ENCODE data around the gene INAFM2.
A peak's percentile ranks its signal among the peaks of the same experiment; 100 is the strongest.

INAFM2 gene

GRCh38 chr15:40289140-40289775, 34.2 kb upstream of the INAFM2 start:
- no peak for DNase-seq

GRCh38 chr15:40290545-40290917, 33.0 kb upstream of the INAFM2 start:
- no peak for DNase-seq

- no peak for DNase-seq
Measured at GRCh38 chr15:40290918-40291574, 32.4 kb upstream of the INAFM2 start.

- DNase-seq: no peak
Measured at GRCh38 chr15:40292246-40292645, 31.2 kb upstream of the INAFM2 start.

- DNase-seq: no peak
Measured at GRCh38 chr15:40293006-40293405, 30.5 kb upstream of the INAFM2 start.

GRCh38 chr15:40293905-40294895, 29.3 kb upstream of the INAFM2 start:
- no peak for DNase-seq

- no peak for DNase-seq
Measured at GRCh38 chr15:40295297-40295696, 28.2 kb upstream of the INAFM2 start.

- DNase-seq: no peak
Measured at GRCh38 chr15:40295877-40296560, 27.5 kb upstream of the INAFM2 start.

GRCh38 chr15:40296561-40297230, 26.8 kb upstream of the INAFM2 start:
- no peak for DNase-seq

GRCh38 chr15:40297356-40297755, 26.1 kb upstream of the INAFM2 start:
- DNase-seq: no peak

- DNase-seq: no peak
Measured at GRCh38 chr15:40298216-40298935, 25.1 kb upstream of the INAFM2 start.

GRCh38 chr15:40300367-40300766, 23.1 kb upstream of the INAFM2 start:
- no peak for DNase-seq

- no peak for DNase-seq
Measured at GRCh38 chr15:40300771-40301170, 22.7 kb upstream of the INAFM2 start.

GRCh38 chr15:40301467-40302179, 21.9 kb upstream of the INAFM2 start:
- no peak for DNase-seq

GRCh38 chr15:40302288-40302886, 21.1 kb upstream of the INAFM2 start:
- DNase-seq: no peak

- no peak for DNase-seq
Measured at GRCh38 chr15:40302981-40303380, 20.5 kb upstream of the INAFM2 start.

GRCh38 chr15:40303576-40303975, 19.9 kb upstream of the INAFM2 start:
- DNase-seq: no peak

- DNase-seq: no peak
Measured at GRCh38 chr15:40305281-40305680, 18.2 kb upstream of the INAFM2 start.

- peak; percentile 17 for DNase-seq
Measured at GRCh38 chr15:40306371-40306770, 17.1 kb upstream of the INAFM2 start.

- DNase-seq: no peak
Measured at GRCh38 chr15:40306908-40307307, 16.6 kb upstream of the INAFM2 start.

Measured in CD4-positive, alpha-beta T cell treated with Interferon gamma for 1 hour (primary cell).